ENCODE data around the gene CHI3L1. TPM values are rescaled to one million over a fixed set of nuclear protein-coding genes. Genes with fewer than 3 reads are reported as not detected.

CHI3L1 gene
- total RNA-seq, 1 experiment from 2014 or later = not detected

GRCh38 chr1:203213126-203213525 lies 26.6 kb upstream of the CHI3L1 start:
- Mint-ChIP-seq H3K27ac (no peak overlapping the region), H3K27me3 (ENCODE audit: low read depth) (peaks cover 8% of the 10 kb centered on the region), H3K4me3 (no peak overlapping the region), H3K36me3 (ENCODE audit: insufficient read depth in 1 of 3, low read depth in 3 of 3) (no peaks in the 10 kb centered on the region; a peak in 1 of 7 replicates), H3K4me1 (peaks cover 13 to 29% of the 10 kb centered on the region in 2 experiments), H3K9me3 (no peaks in the 10 kb centered on the region; a peak in 1 of 5 replicates)
- H3K23ac ChIP-seq (ENCODE audit: insufficient read length, low read depth, low read length) = no peak overlapping the region
- no peak overlapping the region for H3K18ac ChIP-seq (ENCODE audit: insufficient read length, low read depth, low read length)
- no peaks in the 10 kb centered on the region for H3K9me3 ChIP-seq (ENCODE audit: control insufficient read depth, low read depth, low read length)
- no peak overlapping the region for H3K4ac ChIP-seq (ENCODE audit: low read depth, low read length)
- H3K4me2 ChIP-seq (ENCODE audit: insufficient read depth, insufficient read length, low read length) = no peak overlapping the region
- DNase-seq = no peak
- H2BK120ac ChIP-seq (ENCODE audit: low read depth, low read length, poor library complexity, severe bottlenecking) = no peak overlapping the region
- H3K79me1 ChIP-seq (ENCODE audit: insufficient read depth, low read depth, low read length, poor library complexity, severe bottlenecking) = no peaks in the 10 kb centered on the region
- H3K14ac ChIP-seq (ENCODE audit: insufficient read depth, low read length) = no peak overlapping the region; the same call in 1 of the 2 replicates
- H3K79me2 ChIP-seq (ENCODE audit: insufficient read depth, low read length) = no peaks in the 10 kb centered on the region
- no peak overlapping the region for H4K91ac ChIP-seq (ENCODE audit: insufficient read length, low read depth, low read length)
- H3K56ac ChIP-seq (ENCODE audit: insufficient read length, low read depth, low read length) = no peak overlapping the region
- H3K27me3 ChIP-seq (ENCODE audit: insufficient read depth, low read length) = no peaks in the 10 kb centered on the region
- no peak overlapping the region for H3K9ac ChIP-seq (ENCODE audit: extremely low read depth, insufficient read length, low read length)
- H2BK12ac ChIP-seq (ENCODE audit: insufficient read length, low read depth, low read length) = no peak overlapping the region
- no peak overlapping the region for H3K27ac ChIP-seq (ENCODE audit: insufficient read length, low read depth, low read length)
- no peak overlapping the region for H2AFZ ChIP-seq (ENCODE audit: low read length)
- no peak overlapping the region for H3T11ph ChIP-seq (ENCODE audit: low read length)
- no CpG with 5 or more reads among the region's 6 CpGs for WGBS (ENCODE audit: extremely low coverage, insufficient read length, low lambda C conversion rate)
- no peaks in the 10 kb centered on the region for H4K20me1 ChIP-seq (ENCODE audit: control insufficient read depth, insufficient read depth, insufficient read length)
- no peak overlapping the region for H2AK5ac ChIP-seq (ENCODE audit: insufficient read length, low read length)
- H2BK15ac ChIP-seq (ENCODE audit: low read depth, low read length) = no peak overlapping the region
- no peak overlapping the region for H4K5ac ChIP-seq (ENCODE audit: insufficient read length, low read depth, low read length)
- no peaks in the 10 kb centered on the region; the same call in 1 of the 2 replicates for H3K4me1 ChIP-seq (ENCODE audit: insufficient read depth, low read length)
- no peak overlapping the region for H4K8ac ChIP-seq (replicated peaks; ENCODE audit: insufficient read length, low read depth, low read length)
- H2BK5ac ChIP-seq (ENCODE audit: insufficient read length, low read length) = no peak overlapping the region
- TF ChIP-seq, protein P1, sequence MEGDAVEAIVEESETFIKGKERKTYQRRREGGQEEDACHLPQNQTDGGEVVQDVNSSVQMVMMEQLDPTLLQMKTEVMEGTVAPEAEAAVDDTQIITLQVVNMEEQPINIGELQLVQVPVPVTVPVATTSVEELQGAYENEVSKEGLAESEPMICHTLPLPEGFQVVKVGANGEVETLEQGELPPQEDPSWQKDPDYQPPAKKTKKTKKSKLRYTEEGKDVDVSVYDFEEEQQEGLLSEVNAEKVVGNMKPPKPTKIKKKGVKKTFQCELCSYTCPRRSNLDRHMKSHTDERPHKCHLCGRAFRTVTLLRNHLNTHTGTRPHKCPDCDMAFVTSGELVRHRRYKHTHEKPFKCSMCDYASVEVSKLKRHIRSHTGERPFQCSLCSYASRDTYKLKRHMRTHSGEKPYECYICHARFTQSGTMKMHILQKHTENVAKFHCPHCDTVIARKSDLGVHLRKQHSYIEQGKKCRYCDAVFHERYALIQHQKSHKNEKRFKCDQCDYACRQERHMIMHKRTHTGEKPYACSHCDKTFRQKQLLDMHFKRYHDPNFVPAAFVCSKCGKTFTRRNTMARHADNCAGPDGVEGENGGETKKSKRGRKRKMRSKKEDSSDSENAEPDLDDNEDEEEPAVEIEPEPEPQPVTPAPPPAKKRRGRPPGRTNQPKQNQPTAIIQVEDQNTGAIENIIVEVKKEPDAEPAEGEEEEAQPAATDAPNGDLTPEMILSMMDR (conservative IDR thresholded peaks at IDR 0.05) = no peak
- H2BK20ac ChIP-seq (ENCODE audit: low read depth, low read length, poor library complexity, severe bottlenecking) = no peak overlapping the region
- no peaks in the 10 kb centered on the region for H3K23me2 ChIP-seq (ENCODE audit: insufficient read length, low read depth, low read length, poor library complexity, severe bottlenecking)
